PFSK-1 (cell line): ENCODE results near the gene GSC2.

ENCODE experiments used
- FOXP2 ChIP-seq: optimal IDR thresholded peaks from 2 replicates; pipeline ENCODE3; 2011; ENCODE audit warnings: borderline replicate concordance, control low read depth, inconsistent platforms; ENCODE audit not compliant: insufficient read depth; ENCODE audit errors: extremely low read length, extremely low read depth
- POLR2AphosphoS5 ChIP-seq: IDR thresholded peaks from 2 replicates; pipeline ENCODE4 v1.6.1; 2012; ENCODE audit warnings: low read depth, mild to moderate bottlenecking, control low read depth, low read length, moderate library complexity
- REST ChIP-seq, 2 experiments: IDR thresholded peaks; 2 replicates each; pipeline versions ENCODE4 v1.6.1 to v1.8.0; 2011 to 2012; ENCODE audit warnings: low read depth in 2 of 2, low read length in 2 of 2, control low read depth in 1 of 2, inconsistent platforms in 1 of 2, mild to moderate bottlenecking in 1 of 2, moderate library complexity in 1 of 2; ENCODE audit not compliant: insufficient read depth in 1 of 2
- SIN3A ChIP-seq: IDR thresholded peaks from 2 replicates; pipeline ENCODE4 v1.6.1; 2012; ENCODE audit warnings: mild to moderate bottlenecking, low read length, moderate library complexity, borderline replicate concordance; ENCODE audit not compliant: insufficient read depth
- TAF1 ChIP-seq: IDR thresholded peaks from 2 replicates; pipeline ENCODE4 v1.6.1; 2012; ENCODE audit warnings: low read length, control low read depth, borderline replicate concordance; ENCODE audit not compliant: insufficient read depth

GSC2 gene

GRCh38 chr22:19118329-19118880, 31.7 kb downstream of the GSC2 start:
- TF ChIP-seq REST (IDR thresholded peaks at IDR 0.05; ENCODE audit: insufficient read depth in 1 of 2, low read depth in 2 of 2, low read length in 2 of 2) (no peak), FOXP2 (no peak), TAF1 (no peak), SIN3A (no peak), POLR2AphosphoS5 (no peak)

GRCh38 chr22:19117111-19117512, 33.0 kb downstream of the GSC2 start:
- no peak for TF ChIP-seq SIN3A
- no peak for TF ChIP-seq REST (IDR thresholded peaks at IDR 0.05; ENCODE audit: insufficient read depth in 1 of 2, low read depth in 2 of 2, low read length in 2 of 2)
- TF ChIP-seq POLR2AphosphoS5, result no peak
- TF ChIP-seq FOXP2, result no peak
- no peak for TF ChIP-seq TAF1

- TF ChIP-seq FOXP2 (no peak), REST (IDR thresholded peaks at IDR 0.05; ENCODE audit: insufficient read depth in 1 of 2, low read depth in 2 of 2, low read length in 2 of 2) (no peak), POLR2AphosphoS5 (no peak), SIN3A (no peak), TAF1 (no peak)
Measured at GRCh38 chr22:19115628-19116027, 34.5 kb downstream of the GSC2 start.

- TF ChIP-seq POLR2AphosphoS5 (no peak), TAF1 (no peak), FOXP2 (no peak), REST (IDR thresholded peaks at IDR 0.05; ENCODE audit: insufficient read depth in 1 of 2, low read depth in 2 of 2, low read length in 2 of 2) (no peak), SIN3A (no peak)
Measured at GRCh38 chr22:19114984-19115552, 35.0 kb downstream of the GSC2 start.
